Stimulated activated CD8-positive, alpha-beta memory T cell treated with anti-CD3 and anti-CD28 coated beads, Interleukin-12 subunit alpha, Interleukin-12 subunit beta, amount 100 ng/mL, for 24 hours (primary cell): ENCODE measurements around the gene CLUH.
"Not testable (repeated sequence)": the region's sequence is repeated elsewhere in the genome, so short reads cannot be mapped to it uniquely, and the experiment has no call there.

Experiments used
- DNase-seq: peaks from one replicate; pipeline ENCODE4 v3.0.0-alpha.2; 2020; ENCODE audit errors: extremely low read depth

Gene CLUH

DNA sequence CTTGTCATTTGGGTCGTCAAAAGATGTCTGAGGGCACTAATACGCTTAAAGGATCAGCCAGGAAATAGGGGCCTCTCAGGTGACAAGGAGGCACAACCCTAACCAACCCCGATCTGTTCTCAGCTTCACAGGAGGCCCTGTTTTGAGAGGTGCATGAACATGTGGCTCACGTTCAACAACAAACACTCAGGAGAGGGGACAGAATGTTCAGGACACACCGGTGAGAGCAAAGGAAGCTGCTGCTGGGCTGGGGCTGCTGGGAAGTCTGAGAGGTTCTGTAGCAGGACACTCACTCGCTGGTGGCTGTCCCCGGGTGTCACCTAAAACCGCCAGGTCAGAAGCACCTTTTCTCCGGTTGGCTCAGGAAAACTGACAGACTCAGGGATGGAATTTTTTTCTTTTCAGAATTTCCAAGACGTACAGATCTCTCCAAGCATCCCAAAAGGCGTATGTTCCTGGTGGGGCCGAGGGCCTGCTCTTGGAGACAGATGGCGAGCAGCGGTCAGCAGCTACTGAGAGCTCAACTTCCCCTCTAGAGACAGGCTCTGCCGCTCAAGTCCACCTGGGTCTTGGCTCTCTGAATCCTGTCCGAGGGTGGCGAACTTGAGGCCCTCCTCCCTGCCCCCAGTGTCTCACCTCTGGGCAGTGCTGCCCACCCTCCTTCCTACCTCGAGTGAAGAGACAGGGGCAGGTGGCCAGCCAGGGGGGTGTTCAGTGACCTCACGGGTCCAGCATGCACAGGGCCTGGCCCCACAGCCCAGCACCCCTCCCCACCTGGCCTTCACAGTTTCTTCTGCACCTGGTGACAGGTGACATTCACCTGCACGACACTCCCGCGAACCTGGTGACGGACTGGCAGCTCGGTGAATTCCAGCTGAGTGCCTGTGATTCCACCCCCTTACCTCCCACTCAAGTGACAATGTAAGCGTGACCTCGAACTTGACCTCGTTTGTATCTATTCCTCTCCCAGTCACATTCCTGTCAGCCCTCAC is 22.9 kb downstream of the CLUH start:
- DNase-seq, result no peak

DNA sequence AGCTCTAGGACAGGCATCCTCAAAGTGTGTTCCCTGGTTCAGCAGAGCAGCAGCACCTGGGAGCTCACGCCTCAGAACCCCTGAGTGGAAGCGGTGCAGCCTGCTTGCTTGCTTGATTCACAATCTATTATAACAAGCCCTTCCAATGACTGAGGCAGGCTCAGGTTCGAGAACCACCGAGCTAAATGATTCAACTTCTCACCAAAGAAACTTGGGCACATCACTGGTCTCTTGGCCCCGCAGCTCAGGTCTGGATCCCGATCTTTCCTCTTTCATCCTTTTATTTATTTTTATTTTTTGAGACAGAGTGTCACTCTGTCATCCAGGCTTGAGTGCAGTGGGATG is 24.5 kb downstream of the CLUH start:
- no peak for DNase-seq

DNA sequence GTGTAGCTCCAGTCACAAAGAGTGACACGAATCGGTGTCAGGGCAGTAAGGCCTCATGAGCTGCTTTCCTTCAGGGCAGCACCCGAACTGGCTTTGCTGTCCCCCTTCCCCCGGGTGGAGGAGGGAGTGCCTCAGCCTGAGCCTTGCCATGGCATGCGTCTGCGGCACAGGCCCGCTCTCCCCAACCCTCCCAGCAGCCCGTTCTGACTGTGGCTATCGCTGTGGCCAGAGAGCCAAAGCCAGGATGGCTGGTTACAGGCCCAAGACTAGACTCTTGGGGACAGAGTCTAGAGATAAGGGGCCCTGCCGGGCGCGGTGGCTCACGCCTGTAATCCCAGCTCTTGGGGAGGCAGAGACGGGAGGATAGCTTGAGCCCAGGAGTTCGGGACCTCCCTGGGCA is 25.9 kb downstream of the CLUH start:
- no peak for DNase-seq

DNA sequence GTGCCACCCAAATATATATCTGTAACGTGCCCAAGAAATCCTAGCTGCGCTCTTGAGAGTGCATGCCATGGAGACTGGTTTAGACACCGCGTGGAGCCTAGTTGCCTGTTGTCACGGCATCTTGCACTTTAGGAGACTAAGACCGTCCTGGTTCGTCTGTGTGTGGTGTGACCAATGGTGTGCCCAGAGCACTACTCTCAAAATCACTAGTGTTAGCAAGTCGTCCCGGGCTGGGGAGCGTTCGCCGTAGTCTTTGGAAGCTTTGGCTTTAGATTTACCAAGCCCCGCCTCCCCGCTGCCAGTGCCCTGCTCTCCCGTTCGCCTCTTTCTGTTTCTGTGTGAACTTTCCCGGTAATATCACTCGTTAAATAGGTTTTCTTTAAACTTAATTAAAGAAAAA is 27.0 kb downstream of the CLUH start:
- DNase-seq, result no peak

DNA sequence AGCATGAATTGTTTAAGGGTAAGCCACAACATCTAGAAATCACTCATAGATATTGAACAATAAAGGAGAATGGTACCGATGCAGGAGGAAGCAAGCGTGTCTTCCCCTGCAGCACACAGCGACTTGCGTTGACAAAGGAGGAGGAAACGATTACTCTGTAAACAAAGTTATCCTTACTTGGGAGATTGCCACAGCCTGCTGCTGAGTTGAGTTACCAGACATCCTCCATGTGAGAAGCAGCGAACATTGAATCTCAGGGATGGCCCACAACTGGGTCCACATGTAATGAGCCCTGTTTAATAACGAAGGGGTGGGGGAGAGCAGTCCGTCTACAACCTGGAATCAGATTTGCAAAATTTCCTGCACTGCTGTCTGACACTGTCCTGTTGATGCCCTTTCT is 27.7 kb downstream of the CLUH start:
- DNase-seq, result no peak

DNA sequence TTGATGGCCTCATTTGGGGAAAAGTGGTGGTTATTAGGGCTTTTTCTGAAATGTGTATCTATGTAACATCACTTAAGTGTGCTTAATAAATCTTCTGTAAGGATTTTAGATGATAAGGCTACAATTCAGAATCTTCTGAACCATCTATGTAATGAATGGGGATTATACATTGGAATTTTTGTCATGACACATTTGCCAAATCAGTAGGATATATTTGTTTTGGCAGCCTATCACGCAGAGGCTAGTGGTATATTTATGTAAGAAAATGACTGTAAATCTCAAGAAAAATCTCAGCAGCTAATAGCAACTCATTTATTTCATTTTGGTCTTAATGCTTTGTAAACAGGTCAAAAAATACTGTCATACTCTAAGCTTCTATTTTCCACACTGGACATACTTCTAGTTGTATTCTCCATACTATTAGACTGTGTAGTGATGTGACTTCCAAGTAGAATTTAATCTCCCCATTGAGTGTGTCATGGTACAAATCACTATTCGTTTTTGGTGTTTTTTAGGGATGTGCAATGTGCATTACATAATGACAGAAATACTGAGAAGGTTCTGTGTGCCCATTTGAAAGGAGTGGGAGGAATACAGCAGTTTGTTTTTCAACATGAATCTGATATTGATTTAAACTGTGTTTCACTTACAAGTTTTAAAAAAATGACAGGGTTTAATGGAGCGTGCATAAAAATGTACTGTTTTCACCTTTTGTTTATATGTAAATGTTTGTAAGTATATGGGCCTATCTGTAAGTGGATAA is 29.2 kb downstream of the CLUH start:
- DNase-seq, result no peak

DNA sequence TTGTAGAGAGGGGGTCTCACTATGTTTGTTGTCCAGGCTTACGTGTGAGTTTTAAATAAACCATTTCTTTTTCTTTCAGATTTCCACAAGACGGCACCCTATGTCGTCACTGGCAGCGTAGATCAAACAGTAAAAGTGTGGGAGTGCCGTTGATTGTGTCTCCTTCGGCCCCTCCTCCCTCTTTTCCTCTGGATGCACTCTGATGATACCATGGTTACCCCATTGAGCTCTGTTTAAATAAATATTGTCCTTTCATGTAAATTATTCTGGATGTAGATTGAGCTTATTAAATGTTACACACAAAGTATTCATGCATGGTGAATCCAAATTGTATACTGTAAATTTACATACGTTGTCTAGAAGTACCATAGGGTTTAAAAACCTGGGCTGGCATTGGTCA is 29.9 kb downstream of the CLUH start:
- no peak for DNase-seq

DNA sequence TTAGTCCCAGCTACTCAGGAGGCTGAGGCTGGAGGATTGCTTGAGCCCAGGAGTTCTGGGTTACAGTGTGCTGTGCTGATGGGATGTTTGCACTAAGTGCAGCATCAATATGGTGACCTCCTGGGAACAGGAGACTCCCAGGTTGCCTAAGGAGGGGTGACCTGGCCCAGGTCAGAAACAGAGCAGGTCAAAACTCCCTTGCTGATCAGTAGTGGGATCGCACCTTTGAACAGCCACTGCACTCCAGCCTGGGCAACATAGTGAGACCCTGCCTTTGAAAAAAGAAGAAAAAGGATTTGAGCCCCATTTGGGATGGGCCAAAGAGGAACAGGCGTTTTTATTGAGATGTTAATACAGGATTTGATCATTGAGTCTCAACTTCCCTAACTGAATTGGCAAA is 30.6 kb downstream of the CLUH start:
- DNase-seq, result no peak

DNA sequence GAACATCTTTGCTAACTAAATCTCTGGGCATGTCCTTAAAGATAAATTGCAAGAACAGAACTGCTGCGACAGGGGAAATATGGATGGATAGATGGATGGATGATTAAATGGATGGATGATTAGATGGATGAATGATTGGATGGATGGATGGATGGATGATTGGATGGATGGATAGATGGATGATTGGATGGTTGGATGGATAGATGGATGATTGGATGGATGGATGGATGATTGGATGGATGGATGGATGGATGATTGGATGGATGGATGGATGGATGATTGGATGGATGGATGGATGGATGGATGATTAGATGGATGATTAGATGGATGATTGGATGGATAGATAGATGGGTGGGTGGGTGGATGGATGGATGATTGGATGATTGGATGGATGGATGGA is 32.3 kb downstream of the CLUH start:
- not testable (repeated sequence) for DNase-seq

DNA sequence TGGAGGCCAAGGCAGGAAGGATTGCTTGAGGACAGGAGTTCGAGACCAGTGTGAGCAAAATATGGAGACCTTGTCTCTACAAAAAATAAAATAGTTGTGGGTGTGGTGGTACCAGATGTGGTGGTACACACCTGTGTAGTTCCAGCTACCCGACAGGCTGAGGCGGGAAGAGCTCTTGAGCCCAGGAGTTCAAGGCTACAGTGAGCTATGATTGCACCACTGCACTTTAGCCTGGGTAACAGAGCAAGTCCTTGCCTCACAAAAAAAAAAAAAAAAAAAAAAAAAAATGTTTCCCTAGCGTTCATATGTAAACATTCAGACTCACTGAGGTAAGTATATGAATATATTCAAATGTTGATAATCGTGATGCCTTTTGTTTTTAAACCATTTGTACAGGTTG is 39.5 kb downstream of the CLUH start:
- no peak for DNase-seq

DNA sequence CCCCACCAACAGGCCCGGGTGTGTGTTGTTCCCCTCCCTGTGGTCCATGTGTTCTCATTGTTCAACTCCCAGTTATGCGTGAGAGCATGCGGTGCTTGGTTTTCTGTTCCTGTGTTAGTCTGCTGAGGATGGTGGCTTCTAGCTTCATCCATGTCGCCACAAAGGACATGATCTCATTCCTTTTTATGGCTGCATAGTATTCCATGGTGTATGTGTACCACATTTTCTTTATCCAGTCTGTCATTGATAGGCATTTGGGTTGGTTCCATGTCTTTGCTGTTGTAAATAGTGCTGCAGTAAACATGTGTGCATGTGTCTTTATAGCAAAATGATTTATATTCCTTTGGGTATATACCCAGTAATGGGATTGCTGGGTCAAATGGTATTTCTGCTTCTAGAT is 51.2 kb downstream of the CLUH start:
- not testable (repeated sequence) for DNase-seq

DNA sequence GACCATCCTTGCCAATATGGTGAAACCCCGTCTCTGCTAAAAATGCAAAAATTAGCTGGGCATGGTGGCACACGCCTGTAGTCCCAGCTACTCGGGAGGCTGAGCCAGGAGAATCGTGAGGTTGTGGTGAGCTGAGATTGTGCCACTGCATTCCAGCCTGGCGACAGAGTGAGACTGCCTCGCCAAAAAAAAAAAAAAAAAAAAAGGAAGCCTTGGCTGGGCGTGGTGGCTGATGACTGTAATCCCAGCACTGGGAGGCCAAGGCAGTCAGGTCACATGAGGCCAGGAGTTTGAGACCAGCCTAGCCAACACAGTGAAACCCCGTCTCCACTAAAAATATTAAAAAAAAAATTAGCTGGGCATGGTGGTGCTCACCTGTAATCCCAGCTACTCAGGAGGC is 52.2 kb downstream of the CLUH start:
- DNase-seq, result not testable (repeated sequence)

DNA sequence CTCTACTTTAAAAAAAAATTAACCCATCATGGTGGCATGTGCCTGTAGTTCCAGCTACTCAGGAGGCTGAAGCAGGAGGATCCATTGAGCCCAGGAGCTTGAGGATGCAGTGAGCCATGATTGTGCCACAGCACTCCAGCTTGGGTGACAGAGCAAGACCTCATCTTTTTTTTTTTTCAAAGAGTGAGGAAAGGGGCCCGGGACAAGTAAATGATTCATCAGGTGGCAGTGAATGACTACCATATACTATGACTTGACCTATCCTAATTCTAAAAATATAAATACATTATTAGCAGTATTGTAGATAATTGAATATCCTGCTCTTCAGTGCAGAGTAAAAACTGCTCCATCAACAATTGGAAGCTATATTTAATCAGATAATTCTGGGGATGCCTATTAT is 55.3 kb downstream of the CLUH start:
- no peak for DNase-seq

DNA sequence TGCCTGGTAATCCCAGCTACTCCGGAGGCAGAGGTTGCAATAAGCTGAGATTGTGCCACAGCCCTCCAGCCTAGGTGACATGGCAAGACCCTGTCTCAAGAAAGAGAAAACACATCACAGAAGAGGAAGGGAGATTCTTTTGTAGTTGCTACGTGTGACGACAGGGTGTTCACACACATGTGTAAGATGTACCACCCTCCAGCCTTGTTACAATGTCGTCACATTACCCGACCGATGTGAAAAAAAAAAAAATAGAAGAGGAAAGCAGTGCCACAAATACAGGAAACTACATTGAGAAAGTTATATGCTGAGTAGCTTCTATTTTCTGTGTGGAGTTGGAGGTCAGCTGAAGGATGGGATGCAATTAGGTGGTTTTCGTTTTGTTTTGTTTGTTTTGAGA is 56.0 kb downstream of the CLUH start:
- no peak for DNase-seq

DNA sequence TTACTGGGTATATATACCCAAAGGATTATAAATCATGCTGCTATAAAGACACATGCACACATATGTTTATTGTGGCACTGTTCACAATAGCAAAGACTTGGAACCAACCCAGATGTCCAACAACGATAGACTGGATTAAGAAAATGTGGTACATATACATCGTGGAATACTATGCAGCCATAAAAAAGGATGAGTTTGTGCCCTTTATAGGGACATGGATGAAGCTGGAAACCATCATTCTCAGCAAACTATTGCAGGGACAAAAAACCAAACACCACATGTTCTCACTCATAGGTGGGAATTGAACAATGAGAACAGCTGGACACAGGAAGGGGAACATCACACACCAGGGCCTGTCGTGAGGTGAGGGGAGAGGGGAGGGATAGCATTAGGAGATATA is 58.7 kb downstream of the CLUH start:
- DNase-seq, result not testable (repeated sequence)

DNA sequence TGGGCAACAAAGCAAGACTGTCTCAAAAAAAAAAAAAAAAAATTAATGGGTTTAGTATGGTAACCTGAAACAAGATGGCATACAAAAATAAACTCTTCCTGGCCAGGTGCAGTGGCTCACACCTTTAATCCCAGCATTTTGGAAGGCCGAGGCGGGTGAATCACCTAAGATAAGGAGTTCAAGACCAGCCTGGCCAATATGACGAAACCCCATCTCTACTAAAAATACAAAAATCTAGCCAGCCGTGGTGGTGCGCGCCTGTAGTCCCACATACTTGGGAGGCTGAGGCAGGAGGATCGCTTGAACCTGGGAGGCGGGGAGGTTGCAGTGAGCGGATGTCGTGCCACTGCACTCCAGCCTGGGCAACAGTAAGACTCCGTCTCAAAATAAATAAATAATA is 62.4 kb downstream of the CLUH start:
- no peak for DNase-seq

DNA sequence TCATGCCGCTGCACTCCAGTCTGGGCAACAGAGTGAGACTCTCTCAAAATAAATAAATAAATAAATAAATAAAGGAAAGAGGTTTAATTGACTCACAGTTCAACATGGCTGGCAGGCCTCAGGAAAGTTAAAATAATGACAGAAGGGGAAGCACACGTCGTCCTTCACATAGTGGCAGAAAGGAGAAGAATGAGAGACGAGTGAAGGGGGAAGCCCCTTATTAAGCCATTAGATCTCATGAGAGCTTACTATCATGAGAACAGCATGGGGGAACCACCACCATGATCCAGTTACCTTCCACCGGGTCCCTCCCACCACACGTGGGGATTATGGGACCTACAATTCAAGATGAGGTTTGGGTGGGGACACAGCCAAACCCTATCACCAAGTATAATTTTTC is 63.6 kb downstream of the CLUH start:
- no peak for DNase-seq

DNA sequence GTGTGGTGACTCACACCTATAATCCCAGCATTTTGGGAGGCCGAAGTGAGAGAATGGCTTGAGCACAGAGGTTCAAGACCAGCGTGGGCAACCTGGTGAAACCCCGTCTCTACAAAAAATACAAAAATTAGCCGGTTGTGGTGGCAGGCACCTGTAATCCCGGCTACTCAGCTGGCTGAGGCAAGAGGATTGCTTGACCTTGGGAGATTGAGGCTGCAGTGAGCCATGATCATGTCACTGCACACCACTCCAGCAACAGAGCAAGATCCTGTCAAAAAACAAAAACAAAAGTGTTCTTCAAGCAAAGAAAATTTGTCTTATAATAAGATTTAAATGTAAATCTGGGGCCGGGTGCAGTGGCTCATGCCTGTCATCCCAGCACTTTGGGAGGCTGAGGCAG is 66.6 kb downstream of the CLUH start:
- no peak for DNase-seq
